Thymus (tissue), 11 donors: ENCODE measurements around the gene MORN5. TPM values are rescaled to one million over a fixed set of nuclear protein-coding genes. Genes with fewer than 3 reads are reported as not detected.

Experiments
- DNase-seq, 9 donors: peaks; one replicate each; pipeline ENCODE4 v3.0.0-alpha.2; 2013; ENCODE audit warnings: low spot score in 9 of 9, low read depth in 6 of 9, missing footprints in 1 of 9
- H3K27ac ChIP-seq, 2 donors: one replicate each; pipeline ENCODE4 v1.5.1; 2013; ENCODE audit warnings: control low read depth in 1 of 2, low read depth in 1 of 2, low read length in 1 of 2, mild to moderate bottlenecking in 1 of 2, moderate library complexity in 1 of 2
- H3K27me3 ChIP-seq, 2 donors: one replicate each; pipeline ENCODE4 v1.5.1; 2013; ENCODE audit warnings: low read length in 1 of 2; ENCODE audit not compliant: control insufficient read depth in 2 of 2, insufficient read depth in 1 of 2
- H3K36me3 ChIP-seq, 2 donors: one replicate each; pipeline ENCODE4 v1.5.1; 2013; ENCODE audit warnings: low read length in 1 of 2, mild to moderate bottlenecking in 1 of 2, moderate library complexity in 1 of 2; ENCODE audit not compliant: control insufficient read depth in 2 of 2, insufficient read depth in 2 of 2
- H3K4me1 ChIP-seq, 2 donors: one replicate each; pipeline ENCODE4 v1.5.1; 2013; ENCODE audit warnings: low read length in 2 of 2; ENCODE audit not compliant: control insufficient read depth in 2 of 2, insufficient read depth in 2 of 2
- H3K4me3 ChIP-seq, 2 donors: one replicate each; pipeline ENCODE4 v1.5.1; 2013; ENCODE audit warnings: low read length in 2 of 2, control low read depth in 1 of 2, mild to moderate bottlenecking in 1 of 2
- H3K9me3 ChIP-seq, 2 donors: one replicate each; pipeline ENCODE4 v1.5.1; 2013; ENCODE audit warnings: low read length in 1 of 2, mild to moderate bottlenecking in 1 of 2; ENCODE audit not compliant: control insufficient read depth in 2 of 2, insufficient read depth in 1 of 2
- WGBS: extraction: QIAGEN DNeasy Blood & Tissue Kit; methylation state at CpG from one replicate; pipeline ENCODE4 v1.1.7; 2013; 5-methylcytosine and 5-hydroxymethylcytosine counted together
- polyA plus RNA-seq: library from polyadenylated mRNA; stranded (reverse); fragments of 200-250 nt; gene quantifications from one replicate; pipeline ENCODE4 v1.2.3, GENCODE V29; 2013
- total RNA-seq: library from RNA; stranded (reverse); fragments of 120-200 nt; gene quantifications from one replicate; pipeline ENCODE4 v1.2.4, GENCODE V29; 2013
- donor health status: healthy.

The MORN5 gene
- total and polyA plus RNA-seq, 2 donors = 0.21 TPM; not detected in 1

- 1% methylated on average over 59 of the region's 59 CpGs for WGBS
- H3K4me1 ChIP-seq = peaks cover 0 to 32% of the 10 kb centered on the region in 2 donors
- peaks cover under 1 to 6% of the 10 kb centered on the region in 2 donors for H3K9me3 ChIP-seq
- H3K27ac ChIP-seq = no peak overlapping the region
- H3K4me3 ChIP-seq = peak overlapping the region in 1 of 2 donors; percentile 8
- peaks cover 75 to 95% of the 10 kb centered on the region in 2 donors for H3K27me3 ChIP-seq
- peak in 1 of 9 donors; percentile 24 for DNase-seq
- H3K36me3 ChIP-seq = no peaks in the 10 kb centered on the region
These were observed 59.5 kb downstream of the MORN5 start for GRCh38 chr9:122218935-122219855.

GRCh38 chr9:122219856-122220672 lies 60.4 kb downstream of the MORN5 start:
- 34% methylated on average over 57 of the region's 57 CpGs for WGBS
- DNase-seq = peak in 1 of 9 donors; percentile 17
- peaks cover 79 to 98% of the 10 kb centered on the region in 2 donors for H3K27me3 ChIP-seq

GRCh38 chr9:122220673-122221182 lies 61.0 kb downstream of the MORN5 start:
- peaks cover 0 to 29% of the 10 kb centered on the region in 2 donors for H3K4me1 ChIP-seq
- H3K27ac ChIP-seq = no peak overlapping the region
- WGBS = 55% methylated on average over 18 of the region's 18 CpGs
- H3K36me3 ChIP-seq = no peaks in the 10 kb centered on the region
- peaks cover 79 to 100% of the 10 kb centered on the region in 2 donors for H3K27me3 ChIP-seq
- no peak overlapping the region for H3K4me3 ChIP-seq
- H3K9me3 ChIP-seq = peaks cover 0 to 6% of the 10 kb centered on the region in 2 donors
- DNase-seq = no peak

More at GRCh38 chr9:122219856-122220672, 60.4 kb downstream of the MORN5 start:
- H3K36me3 ChIP-seq = no peaks in the 10 kb centered on the region
- no peak overlapping the region for H3K27ac ChIP-seq
- peaks cover 0 to 29% of the 10 kb centered on the region in 2 donors for H3K4me1 ChIP-seq
- H3K9me3 ChIP-seq = peaks cover 0 to 6% of the 10 kb centered on the region in 2 donors
- no peak overlapping the region for H3K4me3 ChIP-seq

- no peak for DNase-seq
- 29% methylated on average over 27 of the region's 27 CpGs for WGBS
- peaks cover 0 to 29% of the 10 kb centered on the region in 2 donors for H3K4me1 ChIP-seq
- H3K27me3 ChIP-seq = peaks cover 79 to 100% of the 10 kb centered on the region in 2 donors
- peaks cover 0 to 6% of the 10 kb centered on the region in 2 donors for H3K9me3 ChIP-seq
- H3K4me3 ChIP-seq = no peak overlapping the region
- no peak overlapping the region for H3K27ac ChIP-seq
- H3K36me3 ChIP-seq = no peaks in the 10 kb centered on the region
These were observed 61.6 kb downstream of the MORN5 start for GRCh38 chr9:122221183-122221811.

- Histone ChIP-seq H3K27ac (no peak overlapping the region), H3K4me1 (peaks cover 0 to 29% of the 10 kb centered on the region in 2 donors), H3K4me3 (no peak overlapping the region), H3K9me3 (peaks cover 2 to 6% of the 10 kb centered on the region in 2 donors), H3K36me3 (no peaks in the 10 kb centered on the region), H3K27me3 (peaks cover 79 to 100% of the 10 kb centered on the region in 2 donors)
- 20% methylated on average over 5 of the region's 5 CpGs for WGBS
- no peak for DNase-seq
These were observed 63.1 kb downstream of the MORN5 start for GRCh38 chr9:122222791-122223190.

- no peak for DNase-seq
- Histone ChIP-seq H3K27me3 (peaks cover 82 to 100% of the 10 kb centered on the region in 2 donors), H3K4me3 (no peak overlapping the region), H3K27ac (no peak overlapping the region), H3K36me3 (no peaks in the 10 kb centered on the region), H3K9me3 (peaks cover 2 to 6% of the 10 kb centered on the region in 2 donors), H3K4me1 (peaks cover 0 to 27% of the 10 kb centered on the region in 2 donors)
- 96% methylated on average over 5 of the region's 5 CpGs for WGBS
These were observed 63.7 kb downstream of the MORN5 start for GRCh38 chr9:122223435-122223834.

- H3K27ac ChIP-seq = no peak overlapping the region
- peak overlapping the region in 1 of 2 donors; percentile 11 for H3K4me3 ChIP-seq
These were observed 65.8 kb downstream of the MORN5 start for GRCh38 chr9:122225312-122226141.

More at GRCh38 chr9:122225312-122226141, 65.8 kb downstream of the MORN5 start:
- Histone ChIP-seq H3K4me1 (peaks cover 0 to 7% of the 10 kb centered on the region in 2 donors), H3K27me3 (peaks cover 85 to 100% of the 10 kb centered on the region in 2 donors), H3K36me3 (no peaks in the 10 kb centered on the region), H3K9me3 (peaks cover 0 to 2% of the 10 kb centered on the region in 2 donors)
- no peak for DNase-seq
- 61% methylated on average over 51 of the region's 51 CpGs for WGBS
